H1 (cell line): Measurements from ENCODE around the gene GRIPAP1. TPM values are rescaled to one million over a fixed set of nuclear protein-coding genes. Genes with fewer than 3 reads are reported as not detected.

Source experiments
- SUZ12 ChIP-seq: fragments of 200-600 bp; sonication (generic); IDR thresholded peaks from 2 replicates; pipeline ENCODE4 v1.6.1; 2012; ENCODE audit warnings: mild to moderate bottlenecking, inconsistent platforms, low read length, moderate library complexity, mixed read lengths
- polyA plus RNA-seq, 7 experiments: library from polyadenylated mRNA; depleted of rRNA in 3 of 7; stranded (reverse) in 5 of 7; unstranded in 2 of 7; fragments of >200 nt in 5 of 7; fragments of 200-250 nt in 2 of 7; gene quantifications; 1 replicate in 5 of 7; 2 replicates in 1 of 7; 4 replicates in 1 of 7; pipeline versions ENCODE4 v1.2.1 to v1.2.3, GENCODE V29; 2011 to 2013; ENCODE audit warnings: missing spikeins in 2 of 7, mixed read lengths in 2 of 7
- total RNA-seq: library from RNA; stranded (reverse); fragmentation: NEBNext Ultra II Directional; extraction: Animal tissue kit (Norgen Biotek cat#: 25700); gene quantifications from 2 replicates; pipeline ENCODE4 v1.2.1, GENCODE V29; 2021
- TF ChIP-seq, protein P1 (sequence below): fragments of 300-600 bp; sonication (generic); IDR thresholded peaks from 2 replicates; pipeline ENCODE4 v1.7.1; 2012; ENCODE audit warnings: low read length, moderate library complexity, mild to moderate bottlenecking, inconsistent platforms; ENCODE audit not compliant: insufficient replicate concordance

The GRIPAP1 gene
- total and polyA plus RNA-seq, 2 of the 8 experiments (the other 6 are each of a cell fraction or from before 2014, with no cell fraction given): 21.6 to 55.9 TPM

DNA sequence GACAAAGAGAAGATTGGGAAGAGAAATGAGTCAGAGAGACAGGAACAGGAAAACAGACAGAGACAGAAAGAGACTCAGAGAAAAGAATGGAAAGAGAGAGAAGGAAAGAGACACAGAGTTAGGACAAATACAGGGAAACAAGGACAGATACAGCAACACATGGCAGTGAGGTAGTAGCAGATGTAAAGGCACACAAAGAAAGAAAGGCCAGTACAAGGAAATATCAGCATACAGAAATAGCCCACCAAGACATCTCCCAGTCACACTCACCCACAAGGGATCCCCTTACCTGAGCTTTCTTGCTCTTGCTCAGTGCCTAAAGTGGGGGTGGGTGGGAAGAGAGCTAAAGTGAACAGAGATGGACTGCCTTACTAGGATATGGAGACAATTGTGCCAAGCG lies 4.2 kb downstream of the GRIPAP1 start (continued):
- TF ChIP-seq, protein P1, sequence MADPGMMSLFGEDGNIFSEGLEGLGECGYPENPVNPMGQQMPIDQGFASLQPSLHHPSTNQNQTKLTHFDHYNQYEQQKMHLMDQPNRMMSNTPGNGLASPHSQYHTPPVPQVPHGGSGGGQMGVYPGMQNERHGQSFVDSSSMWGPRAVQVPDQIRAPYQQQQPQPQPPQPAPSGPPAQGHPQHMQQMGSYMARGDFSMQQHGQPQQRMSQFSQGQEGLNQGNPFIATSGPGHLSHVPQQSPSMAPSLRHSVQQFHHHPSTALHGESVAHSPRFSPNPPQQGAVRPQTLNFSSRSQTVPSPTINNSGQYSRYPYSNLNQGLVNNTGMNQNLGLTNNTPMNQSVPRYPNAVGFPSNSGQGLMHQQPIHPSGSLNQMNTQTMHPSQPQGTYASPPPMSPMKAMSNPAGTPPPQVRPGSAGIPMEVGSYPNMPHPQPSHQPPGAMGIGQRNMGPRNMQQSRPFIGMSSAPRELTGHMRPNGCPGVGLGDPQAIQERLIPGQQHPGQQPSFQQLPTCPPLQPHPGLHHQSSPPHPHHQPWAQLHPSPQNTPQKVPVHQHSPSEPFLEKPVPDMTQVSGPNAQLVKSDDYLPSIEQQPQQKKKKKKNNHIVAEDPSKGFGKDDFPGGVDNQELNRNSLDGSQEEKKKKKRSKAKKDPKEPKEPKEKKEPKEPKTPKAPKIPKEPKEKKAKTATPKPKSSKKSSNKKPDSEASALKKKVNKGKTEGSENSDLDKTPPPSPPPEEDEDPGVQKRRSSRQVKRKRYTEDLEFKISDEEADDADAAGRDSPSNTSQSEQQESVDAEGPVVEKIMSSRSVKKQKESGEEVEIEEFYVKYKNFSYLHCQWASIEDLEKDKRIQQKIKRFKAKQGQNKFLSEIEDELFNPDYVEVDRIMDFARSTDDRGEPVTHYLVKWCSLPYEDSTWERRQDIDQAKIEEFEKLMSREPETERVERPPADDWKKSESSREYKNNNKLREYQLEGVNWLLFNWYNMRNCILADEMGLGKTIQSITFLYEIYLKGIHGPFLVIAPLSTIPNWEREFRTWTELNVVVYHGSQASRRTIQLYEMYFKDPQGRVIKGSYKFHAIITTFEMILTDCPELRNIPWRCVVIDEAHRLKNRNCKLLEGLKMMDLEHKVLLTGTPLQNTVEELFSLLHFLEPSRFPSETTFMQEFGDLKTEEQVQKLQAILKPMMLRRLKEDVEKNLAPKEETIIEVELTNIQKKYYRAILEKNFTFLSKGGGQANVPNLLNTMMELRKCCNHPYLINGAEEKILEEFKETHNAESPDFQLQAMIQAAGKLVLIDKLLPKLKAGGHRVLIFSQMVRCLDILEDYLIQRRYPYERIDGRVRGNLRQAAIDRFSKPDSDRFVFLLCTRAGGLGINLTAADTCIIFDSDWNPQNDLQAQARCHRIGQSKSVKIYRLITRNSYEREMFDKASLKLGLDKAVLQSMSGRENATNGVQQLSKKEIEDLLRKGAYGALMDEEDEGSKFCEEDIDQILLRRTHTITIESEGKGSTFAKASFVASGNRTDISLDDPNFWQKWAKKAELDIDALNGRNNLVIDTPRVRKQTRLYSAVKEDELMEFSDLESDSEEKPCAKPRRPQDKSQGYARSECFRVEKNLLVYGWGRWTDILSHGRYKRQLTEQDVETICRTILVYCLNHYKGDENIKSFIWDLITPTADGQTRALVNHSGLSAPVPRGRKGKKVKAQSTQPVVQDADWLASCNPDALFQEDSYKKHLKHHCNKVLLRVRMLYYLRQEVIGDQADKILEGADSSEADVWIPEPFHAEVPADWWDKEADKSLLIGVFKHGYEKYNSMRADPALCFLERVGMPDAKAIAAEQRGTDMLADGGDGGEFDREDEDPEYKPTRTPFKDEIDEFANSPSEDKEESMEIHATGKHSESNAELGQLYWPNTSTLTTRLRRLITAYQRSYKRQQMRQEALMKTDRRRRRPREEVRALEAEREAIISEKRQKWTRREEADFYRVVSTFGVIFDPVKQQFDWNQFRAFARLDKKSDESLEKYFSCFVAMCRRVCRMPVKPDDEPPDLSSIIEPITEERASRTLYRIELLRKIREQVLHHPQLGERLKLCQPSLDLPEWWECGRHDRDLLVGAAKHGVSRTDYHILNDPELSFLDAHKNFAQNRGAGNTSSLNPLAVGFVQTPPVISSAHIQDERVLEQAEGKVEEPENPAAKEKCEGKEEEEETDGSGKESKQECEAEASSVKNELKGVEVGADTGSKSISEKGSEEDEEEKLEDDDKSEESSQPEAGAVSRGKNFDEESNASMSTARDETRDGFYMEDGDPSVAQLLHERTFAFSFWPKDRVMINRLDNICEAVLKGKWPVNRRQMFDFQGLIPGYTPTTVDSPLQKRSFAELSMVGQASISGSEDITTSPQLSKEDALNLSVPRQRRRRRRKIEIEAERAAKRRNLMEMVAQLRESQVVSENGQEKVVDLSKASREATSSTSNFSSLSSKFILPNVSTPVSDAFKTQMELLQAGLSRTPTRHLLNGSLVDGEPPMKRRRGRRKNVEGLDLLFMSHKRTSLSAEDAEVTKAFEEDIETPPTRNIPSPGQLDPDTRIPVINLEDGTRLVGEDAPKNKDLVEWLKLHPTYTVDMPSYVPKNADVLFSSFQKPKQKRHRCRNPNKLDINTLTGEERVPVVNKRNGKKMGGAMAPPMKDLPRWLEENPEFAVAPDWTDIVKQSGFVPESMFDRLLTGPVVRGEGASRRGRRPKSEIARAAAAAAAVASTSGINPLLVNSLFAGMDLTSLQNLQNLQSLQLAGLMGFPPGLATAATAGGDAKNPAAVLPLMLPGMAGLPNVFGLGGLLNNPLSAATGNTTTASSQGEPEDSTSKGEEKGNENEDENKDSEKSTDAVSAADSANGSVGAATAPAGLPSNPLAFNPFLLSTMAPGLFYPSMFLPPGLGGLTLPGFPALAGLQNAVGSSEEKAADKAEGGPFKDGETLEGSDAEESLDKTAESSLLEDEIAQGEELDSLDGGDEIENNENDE: no peak
- TF ChIP-seq SUZ12: no peak
